Measurements from ENCODE around the gene GARNL3.

DNA sequence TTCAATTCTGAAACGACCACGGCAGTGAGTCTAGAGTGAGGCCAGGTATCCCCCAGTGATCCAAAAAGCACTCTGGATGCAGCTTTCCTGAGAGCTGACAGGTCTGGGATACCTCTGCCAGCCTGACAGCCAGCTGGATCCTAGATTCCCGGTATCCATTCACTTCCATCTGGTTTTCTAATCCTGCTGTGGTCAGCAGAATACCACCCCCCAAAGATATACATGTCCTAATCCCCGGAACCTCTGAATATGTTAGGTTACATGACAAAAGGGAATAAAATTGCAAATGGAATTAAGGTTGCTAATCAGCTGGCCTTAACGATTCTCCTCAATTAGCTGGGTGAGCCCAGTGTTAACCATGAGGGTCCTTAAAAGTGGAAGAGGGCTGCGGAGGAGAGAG, 158.2 kb downstream of the GARNL3 start:
- TF ChIP-seq CTCF (IDR thresholded peaks at IDR 0.05) (no peak), POLR2A (IDR thresholded peaks at IDR 0.05) (no peak), POLR2AphosphoS5 (IDR thresholded peaks at IDR 0.05) (no peak)

Measured in gastroesophageal sphincter (tissue), 3 donors.